HEK293 (cell line): ENCODE results near the gene CCM2.

ENCODE experiments used
- CTCF ChIA-PET: fragments of 350-600 bp; formaldehyde crosslinking; extraction: SDS; loops from one replicate; lab custom pipeline; 2021; ENCODE audit warnings: antibody characterized with exemption; lab: Yijun Ruan, JAX
- POLR2A ChIA-PET: fragments of 300-600 bp; formaldehyde crosslinking; extraction: SDS; loops from one replicate; lab custom pipeline; 2020; ENCODE audit warnings: antibody characterized with exemption, inconsistent platforms; lab: Yijun Ruan, JAX
- H3K27ac ChIP-seq: fragments of 200-500 bp; sonication (Bioruptor generic); 2 replicates; pipeline ENCODE4 v1.5.1; 2014; ENCODE audit warnings: low read depth, low read length, control low read depth, inconsistent platforms; ENCODE audit errors: extremely low read depth
- H3K36me3 ChIP-seq, 2 experiments: fragments of 200-500 bp in 1 of 2; sonication (Bioruptor generic) in 1 of 2; 1 replicate in 1 of 2; 2 replicates in 1 of 2; pipeline ENCODE4 v1.5.1; 2014 to 2017; ENCODE audit warnings: inconsistent platforms in 2 of 2, low read length in 2 of 2; ENCODE audit not compliant: control insufficient read depth in 2 of 2, insufficient read depth in 1 of 2
- H3K4me1 ChIP-seq: fragments of 200-500 bp; sonication (Bioruptor generic); 2 replicates; pipeline ENCODE4 v1.5.1; 2014; ENCODE audit warnings: mild to moderate bottlenecking, low read length, inconsistent platforms; ENCODE audit not compliant: control insufficient read depth, insufficient read depth
- H3K4me3 ChIP-seq: 2 replicates; pipeline ENCODE4 v1.5.1; 2011; ENCODE audit warnings: low read depth, mild to moderate bottlenecking, control low read depth, low read length, moderate library complexity
- H3K9me3 ChIP-seq: fragments of 200-500 bp; sonication (Bioruptor generic); 2 replicates; pipeline ENCODE4 v1.5.1; 2014; ENCODE audit warnings: low read depth, low read length, inconsistent platforms; ENCODE audit not compliant: control insufficient read depth, insufficient read depth
- KLF9 ChIP-seq: fragments of 450-650 bp; formaldehyde crosslinking; IDR thresholded peaks from 2 replicates; pipeline ENCODE4 v1.5.1; 2016; ENCODE audit warnings: missing biosample characterization, missing genetic modification characterization, low read depth
- SCRT1 ChIP-seq: fragments of 450-650 bp; formaldehyde crosslinking; IDR thresholded peaks from 2 replicates; pipeline ENCODE4 v1.5.1; 2016; ENCODE audit warnings: missing biosample characterization, missing genetic modification characterization, borderline replicate concordance
- ZNF112 ChIP-seq: fragments of 450-650 bp; formaldehyde crosslinking; IDR thresholded peaks from 2 replicates; pipeline ENCODE4 v1.5.0; 2017; ENCODE audit warnings: missing biosample characterization, missing genetic modification characterization
- ZNF138 ChIP-seq: fragments of 450-650 bp; formaldehyde crosslinking; IDR thresholded peaks from 2 replicates; pipeline ENCODE4 v1.5.1; 2016; ENCODE audit warnings: missing biosample characterization, missing genetic modification characterization, borderline replicate concordance
- ZNF174 ChIP-seq: fragments of 450-650 bp; formaldehyde crosslinking; IDR thresholded peaks from 2 replicates; pipeline ENCODE4 v1.5.0; 2017; ENCODE audit warnings: missing biosample characterization, mild to moderate bottlenecking, missing genetic modification characterization
- ZNF302 ChIP-seq: fragments of 450-650 bp; formaldehyde crosslinking; IDR thresholded peaks from 2 replicates; pipeline ENCODE4 v1.5.1; 2016; ENCODE audit warnings: missing biosample characterization, missing genetic modification characterization, low read depth
- ZNF350 ChIP-seq: fragments of 450-650 bp; formaldehyde crosslinking; IDR thresholded peaks from 2 replicates; pipeline ENCODE4 v1.5.0; 2017; ENCODE audit warnings: missing biosample characterization, mild to moderate bottlenecking, missing genetic modification characterization
- ZNF426 ChIP-seq: fragments of 450-650 bp; formaldehyde crosslinking; IDR thresholded peaks from 2 replicates; pipeline ENCODE4 v1.5.1; 2017; ENCODE audit warnings: missing biosample characterization, missing genetic modification characterization, mild to moderate bottlenecking, inconsistent platforms, moderate library complexity
- ZNF830 ChIP-seq: fragments of 450-650 bp; IDR thresholded peaks from 2 replicates; pipeline ENCODE4 v1.5.0; 2018; ENCODE audit warnings: missing biosample characterization, missing genetic modification characterization, low read depth, mild to moderate bottlenecking, moderate library complexity
- TF ChIP-seq, protein P1 (sequence below): fragments of 450-650 bp; formaldehyde crosslinking; IDR thresholded peaks from 2 replicates; pipeline ENCODE4 v1.5.1; 2016; ENCODE audit warnings: missing biosample characterization, missing genetic modification characterization
- TF ChIP-seq, protein P2 (sequence below): fragments of 450-650 bp; formaldehyde crosslinking; IDR thresholded peaks from 2 replicates; pipeline ENCODE4 v1.5.1; 2016; ENCODE audit warnings: missing biosample characterization, missing genetic modification characterization

The CCM2 gene

DNA sequence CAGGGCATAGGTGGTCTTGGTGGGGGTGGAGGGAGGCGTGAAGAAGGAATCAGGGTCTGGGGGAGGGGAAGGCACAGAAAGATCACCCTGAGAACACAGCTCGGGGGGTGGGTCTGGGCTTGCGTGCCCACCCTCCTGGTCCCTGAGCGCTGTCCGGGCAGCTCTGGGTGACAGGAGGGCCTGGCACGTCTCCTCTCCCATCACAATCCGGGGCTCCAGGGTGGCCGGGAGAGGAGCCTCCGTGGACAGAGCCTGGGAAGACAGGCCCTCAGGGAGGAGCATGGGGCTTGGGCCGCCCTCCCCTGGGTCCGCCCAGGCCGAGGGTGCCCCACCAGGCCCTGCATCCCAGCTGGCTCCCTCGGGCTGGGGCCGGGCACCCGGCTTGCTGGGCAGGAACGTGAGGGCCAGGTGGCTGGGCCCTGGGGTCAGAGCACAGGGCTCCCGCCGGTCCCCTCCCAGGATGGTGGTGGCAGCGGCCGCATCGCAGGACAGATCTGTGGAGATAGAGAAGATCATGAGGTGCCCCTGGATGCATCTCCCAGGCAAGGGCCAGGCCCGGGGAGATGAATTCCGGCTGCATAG is 85.7 kb downstream of the CCM2 start:
- H3K27ac ChIP-seq, result no peak overlapping the region
- TF ChIP-seq, protein P1, sequence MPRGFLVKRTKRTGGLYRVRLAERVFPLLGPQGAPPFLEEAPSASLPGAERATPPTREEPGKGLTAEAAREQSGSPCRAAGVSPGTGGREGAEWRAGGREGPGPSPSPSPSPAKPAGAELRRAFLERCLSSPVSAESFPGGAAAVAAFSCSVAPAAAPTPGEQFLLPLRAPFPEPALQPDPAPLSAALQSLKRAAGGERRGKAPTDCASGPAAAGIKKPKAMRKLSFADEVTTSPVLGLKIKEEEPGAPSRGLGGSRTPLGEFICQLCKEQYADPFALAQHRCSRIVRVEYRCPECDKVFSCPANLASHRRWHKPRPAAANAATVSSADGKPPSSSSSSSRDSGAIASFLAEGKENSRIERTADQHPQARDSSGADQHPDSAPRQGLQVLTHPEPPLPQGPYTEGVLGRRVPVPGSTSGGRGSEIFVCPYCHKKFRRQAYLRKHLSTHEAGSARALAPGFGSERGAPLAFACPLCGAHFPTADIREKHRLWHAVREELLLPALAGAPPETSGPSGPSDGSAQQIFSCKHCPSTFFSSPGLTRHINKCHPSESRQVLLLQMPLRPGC (tag by site-specific recombination), result no peak
- no peak for TF ChIP-seq ZNF830 (tag by site-specific recombination)
- TF ChIP-seq, all 188 proteins: peak for 0
- H3K4me3 ChIP-seq, result no peak overlapping the region
- ChIA-PET CTCF (interaction anchor here (0.7 kb wide), 1 partner anchor 63 kb away, joined by 6 read pairs; no protein-coding TSS in a partner anchor), POLR2A (interaction anchor here (0.7 kb wide), 1 partner anchor 46 kb away, joined by 4 read pairs; no protein-coding TSS in a partner anchor)
- no peaks in the 10 kb centered on the region for H3K9me3 ChIP-seq
- H3K4me1 ChIP-seq, result no peaks in the 10 kb centered on the region
- no peaks in the 10 kb centered on the region for H3K36me3 ChIP-seq

DNA sequence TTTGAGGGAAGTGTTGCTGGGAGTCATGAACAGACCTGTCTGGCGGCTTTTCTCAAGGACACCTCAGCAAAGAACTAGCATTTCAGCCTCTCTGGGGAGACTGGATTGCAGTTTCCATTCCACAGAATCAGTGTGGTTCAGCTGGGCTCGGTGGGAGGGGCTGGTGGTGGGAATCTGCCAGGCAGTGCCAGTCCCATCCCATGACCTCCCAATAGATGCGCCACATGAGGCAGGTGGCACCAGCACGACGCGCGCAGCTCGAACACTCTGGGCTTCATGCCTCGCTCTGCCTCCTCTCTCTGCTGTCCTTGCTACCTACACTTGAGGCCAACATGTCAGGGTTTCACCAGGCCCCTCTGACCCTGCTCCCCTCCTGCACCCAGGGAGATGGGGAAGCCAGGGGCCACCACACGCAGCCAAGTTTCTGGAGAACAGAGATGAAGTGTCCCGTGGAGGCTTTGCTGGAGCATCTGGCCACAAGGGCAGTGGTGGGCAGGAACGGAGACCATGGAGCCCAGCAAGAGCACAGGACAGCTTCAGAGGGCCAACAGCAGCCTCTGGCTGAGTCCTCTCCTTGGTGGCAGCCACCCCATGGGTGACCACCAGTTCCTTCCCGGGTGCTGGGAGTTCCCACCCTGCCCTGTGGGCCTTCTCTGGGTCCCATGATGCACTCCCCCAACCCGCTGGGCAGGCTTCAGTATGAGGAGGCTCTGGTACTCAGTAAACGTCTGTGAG is 86.5 kb downstream of the CCM2 start:
- H3K4me1 ChIP-seq, result no peaks in the 10 kb centered on the region
- TF ChIP-seq, protein P2, sequence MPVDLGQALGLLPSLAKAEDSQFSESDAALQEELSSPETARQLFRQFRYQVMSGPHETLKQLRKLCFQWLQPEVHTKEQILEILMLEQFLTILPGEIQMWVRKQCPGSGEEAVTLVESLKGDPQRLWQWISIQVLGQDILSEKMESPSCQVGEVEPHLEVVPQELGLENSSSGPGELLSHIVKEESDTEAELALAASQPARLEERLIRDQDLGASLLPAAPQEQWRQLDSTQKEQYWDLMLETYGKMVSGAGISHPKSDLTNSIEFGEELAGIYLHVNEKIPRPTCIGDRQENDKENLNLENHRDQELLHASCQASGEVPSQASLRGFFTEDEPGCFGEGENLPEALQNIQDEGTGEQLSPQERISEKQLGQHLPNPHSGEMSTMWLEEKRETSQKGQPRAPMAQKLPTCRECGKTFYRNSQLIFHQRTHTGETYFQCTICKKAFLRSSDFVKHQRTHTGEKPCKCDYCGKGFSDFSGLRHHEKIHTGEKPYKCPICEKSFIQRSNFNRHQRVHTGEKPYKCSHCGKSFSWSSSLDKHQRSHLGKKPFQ (tag by site-specific recombination), result no peak
- TF ChIP-seq ZNF112 (tag by site-specific recombination), result no peak
- no peak for TF ChIP-seq ZNF302 (tag by site-specific recombination)
- TF ChIP-seq ZNF174 (tag by site-specific recombination), result no peak
- TF ChIP-seq SCRT1 (tag by site-specific recombination), result no peak
- no peak for TF ChIP-seq ZNF426 (tag by site-specific recombination)
- no peak for TF ChIP-seq ZNF350 (tag by site-specific recombination)
- no peak overlapping the region for H3K27ac ChIP-seq
- ChIA-PET CTCF (no interaction called here), POLR2A (no interaction called here)
- no peak overlapping the region for H3K4me3 ChIP-seq
- no peaks in the 10 kb centered on the region for H3K36me3 ChIP-seq
- H3K9me3 ChIP-seq, result no peaks in the 10 kb centered on the region

- POLR2A ChIA-PET, result no interaction called here
- Histone ChIP-seq H3K9me3 (no peaks in the 10 kb centered on the region), H3K4me1 (peaks cover 2% of the 10 kb centered on the region; the same call in 1 of the 2 replicates), H3K36me3 (no peaks in the 10 kb centered on the region), H3K27ac (no peak overlapping the region), H3K4me3 (no peak overlapping the region)
- peak; percentile 30; the same call in 1 of the 2 replicates for TF ChIP-seq KLF9
- TF ChIP-seq ZNF138 (tag by site-specific recombination), result no peak
- CTCF ChIA-PET, result no interaction called here
Measured at GRCh38 chr7:45087301-45088145, 87.5 kb downstream of the CCM2 start.
